NCI-H446 treated with DMSO at 0.1 percent for 48 hours (cell line): ENCODE measurements around the gene RPRD1B.
A peak's percentile ranks its signal among the peaks of the same experiment; 100 is the strongest.

Experiments
- DNase-seq: peaks from one replicate; lab custom pipeline; 2025; lab: John Stamatoyannopoulos, UW

The RPRD1B gene

GRCh38 chr20:38123021-38123587, 89.6 kb downstream of the RPRD1B start:
- no peak for DNase-seq

GRCh38 chr20:38125157-38126056, 91.9 kb downstream of the RPRD1B start:
- peak; percentile 20 for DNase-seq

DNA sequence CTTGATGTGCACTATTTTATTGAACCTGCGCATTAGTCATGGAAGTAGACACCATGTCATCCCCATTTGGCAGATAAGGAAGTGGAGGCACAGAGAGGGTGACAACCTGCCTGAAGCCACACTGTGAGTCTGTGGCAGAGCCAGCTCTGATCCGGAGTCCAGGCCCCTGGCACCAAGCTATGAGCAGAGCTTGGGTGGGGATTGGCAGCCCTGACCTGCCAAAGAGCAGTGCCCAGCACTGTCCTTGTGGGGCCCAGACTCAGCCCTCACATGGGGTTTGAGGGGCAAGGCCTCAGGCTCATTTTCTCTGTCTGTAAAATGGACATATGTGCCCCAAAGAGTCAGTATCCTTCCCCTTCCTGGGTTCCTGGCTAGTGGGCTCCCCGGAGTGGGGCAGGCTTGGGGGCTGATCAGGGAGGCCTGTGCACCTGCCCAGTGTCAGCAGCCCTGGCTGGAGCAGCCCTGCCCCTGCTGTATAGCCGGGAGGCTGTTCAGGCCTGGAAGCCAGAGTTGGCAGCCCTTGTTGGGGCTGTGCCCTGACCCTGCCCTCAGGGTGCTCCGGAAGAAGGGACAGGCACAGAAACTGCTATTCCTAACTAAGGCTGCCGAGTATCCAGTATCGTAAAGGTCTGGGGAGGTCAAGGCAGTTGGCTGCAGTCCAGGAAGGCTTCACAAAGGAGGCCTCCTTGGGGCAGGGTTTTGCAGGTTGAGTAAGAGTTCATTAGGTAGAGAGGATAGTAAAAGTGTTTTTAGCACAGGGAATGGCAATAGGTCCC, 92.8 kb downstream of the RPRD1B start:
- no peak for DNase-seq

DNA sequence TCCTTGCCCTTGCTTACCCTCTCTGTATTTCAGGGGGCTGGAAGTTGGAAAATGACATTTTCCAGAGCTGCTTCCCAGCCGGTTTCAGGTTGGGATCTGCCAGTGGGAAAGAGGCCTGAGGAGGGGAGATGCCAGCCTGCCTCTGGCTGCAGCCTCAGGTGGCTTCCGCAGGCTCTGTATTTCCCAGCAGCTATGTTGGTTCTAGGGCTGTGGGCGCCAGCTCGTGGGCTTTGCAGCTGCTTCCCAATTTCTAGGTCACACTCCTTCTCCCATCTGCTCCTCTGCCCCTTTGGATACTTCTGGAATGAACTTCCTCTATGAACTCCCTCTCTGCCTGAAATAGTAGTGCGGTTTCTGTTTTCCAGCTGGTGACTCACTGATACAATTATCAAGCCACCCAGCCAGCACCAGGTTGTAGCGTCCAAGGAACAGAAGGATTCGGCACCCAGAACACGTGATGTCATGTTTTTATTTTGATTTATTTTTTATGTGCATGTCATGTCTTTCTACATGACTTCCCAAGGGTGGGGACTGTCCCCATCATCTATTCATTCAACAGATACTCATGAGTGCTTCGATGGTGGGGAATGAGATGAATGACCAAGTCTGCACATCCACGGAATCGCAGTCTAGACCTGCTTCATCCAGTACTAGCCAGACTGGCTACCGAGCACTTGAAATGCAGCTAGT, 93.5 kb downstream of the RPRD1B start:
- DNase-seq, result peak; percentile 15

DNA sequence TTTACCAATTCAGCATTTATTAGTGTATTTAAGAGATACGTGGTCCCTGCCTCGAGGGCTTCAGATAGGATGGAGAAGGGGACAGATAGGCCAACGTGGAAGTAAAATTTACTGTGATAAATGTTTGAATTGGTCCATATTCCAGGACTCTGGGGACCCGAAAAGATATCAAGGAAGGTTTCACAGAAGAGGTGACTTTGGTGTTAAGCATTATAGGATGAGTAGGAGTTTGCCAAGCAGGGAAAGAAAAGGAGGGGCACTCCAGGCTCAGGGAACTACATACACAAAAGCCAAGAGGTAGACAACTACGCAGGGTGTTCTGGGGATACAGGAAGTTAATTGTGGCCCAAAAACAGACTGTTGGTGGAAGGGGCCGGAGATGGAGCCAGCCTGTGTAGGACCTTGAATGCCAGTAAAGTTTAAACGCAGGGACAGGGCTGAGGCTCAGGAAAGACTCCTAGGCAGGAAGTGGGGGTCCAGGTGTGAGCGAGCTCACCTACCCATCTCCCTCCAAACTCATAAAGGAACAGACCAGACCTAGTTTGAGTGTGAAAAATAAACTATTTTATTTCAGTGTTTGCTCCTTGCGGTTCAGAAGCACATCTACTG, 94.5 kb downstream of the RPRD1B start:
- no peak for DNase-seq

GRCh38 chr20:38128691-38129090, 95.1 kb downstream of the RPRD1B start:
- DNase-seq, result no peak

- no peak for DNase-seq
Observed at GRCh38 chr20:38129248-38129865, 95.8 kb downstream of the RPRD1B start.

GRCh38 chr20:38129893-38130609, 96.5 kb downstream of the RPRD1B start:
- DNase-seq, result no peak

DNA sequence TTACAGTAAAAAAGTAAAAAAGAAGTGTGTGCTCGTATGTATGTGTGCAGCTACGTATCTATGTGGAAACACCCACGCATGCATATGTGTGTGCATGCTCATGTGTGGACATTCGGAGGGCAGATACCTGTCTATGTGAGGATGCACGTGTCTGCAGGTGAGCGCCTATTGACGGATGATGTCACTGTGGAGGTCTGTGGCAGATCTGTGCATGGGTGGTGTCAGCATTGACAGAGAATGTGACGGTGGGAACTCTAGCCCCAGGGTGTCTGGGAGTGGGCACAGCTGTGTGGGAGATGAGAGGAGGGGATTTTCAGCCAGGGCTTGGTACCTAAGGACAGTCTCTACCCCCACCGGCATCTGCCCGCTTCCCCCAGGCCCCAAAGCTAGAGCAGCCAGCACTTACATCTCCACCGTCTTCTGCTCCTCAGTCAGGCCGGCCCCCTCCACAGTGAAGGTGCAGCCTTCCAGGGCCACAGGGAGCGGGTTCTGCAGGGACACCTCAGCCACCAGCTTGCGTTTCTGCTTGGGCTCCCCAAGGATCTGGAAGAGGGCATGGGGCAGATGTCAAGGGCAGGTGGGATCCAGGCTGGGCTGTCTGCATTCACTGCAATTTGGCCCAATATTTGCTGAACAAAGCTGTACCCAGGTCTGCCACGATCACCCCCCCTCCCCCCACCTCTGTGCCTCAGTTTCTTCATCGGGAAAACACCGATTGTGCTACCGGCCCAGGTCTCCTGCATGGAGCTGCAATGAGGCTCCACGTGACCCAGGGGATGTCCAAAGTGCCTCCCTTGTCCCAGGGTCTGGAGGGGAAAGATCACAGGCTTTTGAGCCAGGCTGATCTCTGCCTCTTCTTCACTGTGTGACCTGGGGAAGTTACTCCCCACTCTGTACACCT, 97.4 kb downstream of the RPRD1B start:
- no peak for DNase-seq

DNA sequence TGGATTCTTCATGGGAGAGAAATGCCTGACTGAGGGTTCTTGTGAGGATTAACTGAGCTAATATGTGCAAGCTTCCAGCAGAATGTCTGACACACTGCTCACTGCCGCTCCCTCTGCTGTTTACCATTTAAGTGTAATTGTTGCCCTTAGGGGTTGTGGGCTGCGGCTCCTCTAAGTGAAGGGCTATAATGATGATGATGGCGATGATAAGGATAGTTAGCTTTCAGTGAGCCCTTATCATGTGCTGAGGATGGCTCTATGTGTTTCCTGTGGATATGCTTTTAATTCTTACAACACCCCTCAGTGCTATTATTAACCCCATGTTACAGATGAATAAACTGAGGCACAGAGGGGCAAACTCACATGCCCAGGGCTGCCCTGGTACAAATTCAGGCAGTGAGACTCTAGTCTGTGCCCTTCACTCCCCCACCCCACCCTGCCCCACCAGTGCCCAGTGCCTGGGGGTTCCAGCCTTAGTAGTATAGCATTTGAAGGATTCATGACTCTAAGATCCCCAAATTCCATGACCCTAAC, 98.1 kb downstream of the RPRD1B start:
- DNase-seq, result no peak

GRCh38 chr20:38132156-38132909, 98.8 kb downstream of the RPRD1B start:
- DNase-seq, result no peak

DNA sequence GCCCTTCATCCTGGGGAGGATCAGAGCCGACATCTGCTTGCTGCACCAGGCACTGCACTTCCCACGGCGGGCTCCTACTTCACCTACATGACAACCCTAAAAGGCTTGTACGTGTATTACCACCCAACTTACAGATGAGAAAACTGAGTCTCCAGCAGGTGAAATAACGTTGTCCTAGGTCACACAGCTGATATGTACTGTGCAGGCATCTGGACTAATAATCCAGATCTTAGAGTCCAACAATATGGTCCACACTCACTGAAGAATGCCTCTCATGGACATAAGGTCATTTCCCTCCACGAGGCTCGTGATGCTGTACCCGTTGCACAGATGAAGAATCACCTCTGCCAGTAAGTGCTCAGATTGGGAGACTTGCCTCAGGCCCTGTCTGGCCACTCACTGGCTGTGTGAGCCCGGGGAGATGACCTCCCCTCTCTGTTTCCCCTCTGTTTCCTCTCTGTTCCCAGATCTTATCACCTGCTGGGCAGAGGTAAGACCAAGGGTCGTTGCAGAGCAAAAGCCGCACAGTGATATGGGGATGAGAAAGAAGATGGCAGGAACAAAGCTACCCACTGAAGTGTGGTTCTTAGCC, 99.5 kb downstream of the RPRD1B start:
- no peak for DNase-seq

DNA sequence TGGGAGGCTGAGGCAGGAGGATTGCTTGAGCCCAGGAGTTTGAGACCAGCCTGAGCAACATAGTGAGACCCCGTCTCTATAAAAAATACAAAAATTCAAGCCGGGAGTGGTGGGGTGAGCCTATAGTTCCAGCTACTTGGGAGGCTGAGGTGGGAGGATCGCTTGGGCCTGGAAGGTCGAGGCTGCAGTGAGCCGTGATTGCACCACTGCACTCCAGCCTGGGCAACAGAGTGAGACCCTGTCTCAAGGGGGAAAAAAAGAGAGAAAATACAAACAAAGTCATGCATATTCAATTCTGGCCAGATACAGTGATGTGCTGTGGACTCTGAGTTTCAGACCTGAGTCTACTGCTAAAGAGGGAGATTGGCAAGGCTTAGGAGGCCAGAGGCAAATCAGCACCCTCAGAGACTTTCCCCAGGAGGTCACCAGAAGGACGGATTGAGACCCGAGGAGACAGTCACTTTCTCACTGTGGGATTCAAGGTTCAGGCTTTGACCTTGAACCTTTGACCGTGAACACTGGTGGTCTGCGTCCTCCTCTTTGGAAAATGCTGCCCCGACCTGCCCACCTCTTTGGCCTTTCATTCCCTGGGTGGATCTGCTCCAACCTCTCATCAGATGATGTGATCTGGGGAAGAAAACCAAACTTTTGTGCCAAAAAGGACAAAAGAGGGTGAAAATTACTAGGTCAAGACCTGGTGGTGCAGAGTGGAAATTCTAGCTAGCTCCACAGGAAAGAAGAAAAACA, 100.3 kb downstream of the RPRD1B start:
- DNase-seq, result no peak

- DNase-seq, result no peak
Observed at GRCh38 chr20:38134427-38135270, 101.1 kb downstream of the RPRD1B start.

DNA sequence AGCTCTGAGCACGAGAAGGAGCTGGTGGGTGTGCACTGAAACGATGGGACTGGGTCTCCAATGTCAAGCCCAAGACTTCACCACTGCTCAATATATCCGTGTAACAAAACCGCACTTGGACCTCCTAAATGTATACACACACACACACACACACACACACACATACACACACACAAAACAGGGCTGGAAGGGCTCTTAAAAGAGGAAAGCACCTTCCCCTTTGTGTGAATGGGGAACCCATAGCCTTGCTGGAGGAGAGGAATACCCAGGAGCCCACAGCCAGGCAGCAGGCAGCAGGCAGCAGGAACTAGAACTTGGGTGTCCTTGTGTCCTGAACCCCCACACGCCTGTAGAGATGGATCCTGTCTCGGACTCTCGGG, 101.7 kb downstream of the RPRD1B start:
- no peak for DNase-seq

- no peak for DNase-seq
Observed at GRCh38 chr20:38135651-38136420, 102.3 kb downstream of the RPRD1B start.
